ENCODE measurements around the gene PARVA.

The PARVA gene

DNA sequence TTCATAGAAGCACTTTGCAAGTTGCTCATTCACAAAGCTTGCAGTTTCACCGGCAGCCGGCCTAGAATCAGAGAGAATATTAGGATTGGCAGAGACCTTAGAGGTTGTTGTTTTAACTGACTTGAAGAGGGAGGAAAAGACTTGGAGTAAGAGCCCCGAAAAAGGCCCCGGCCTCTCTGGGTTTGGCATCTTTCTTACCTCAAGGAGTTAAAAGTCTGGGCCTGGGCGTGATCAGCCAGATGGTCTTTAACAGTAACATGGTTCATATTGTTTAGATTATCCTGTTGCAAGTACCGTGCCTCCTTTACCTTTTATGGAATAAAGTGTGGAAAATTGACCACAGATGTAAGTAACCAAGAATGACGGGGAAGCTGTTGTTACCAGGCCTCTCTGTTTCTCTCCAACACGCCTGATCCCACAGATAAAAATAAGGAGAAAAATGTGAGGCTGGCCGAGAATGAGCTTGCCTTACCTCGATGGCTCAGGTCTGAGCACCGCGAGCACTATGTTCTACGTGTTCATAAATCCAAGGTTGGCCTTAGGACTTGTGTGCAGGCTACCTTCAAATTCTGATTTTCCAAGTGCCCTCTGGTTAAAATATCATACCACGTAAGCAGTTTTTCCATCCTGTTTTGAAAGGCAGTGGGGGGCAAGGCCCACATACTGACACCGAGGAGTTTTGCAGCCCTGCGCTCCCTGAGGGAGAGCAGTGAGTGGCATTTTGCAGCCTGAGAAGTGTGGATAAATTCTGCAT is 56.4 kb downstream of the PARVA start:
- DNase-seq, result no peak

DNA sequence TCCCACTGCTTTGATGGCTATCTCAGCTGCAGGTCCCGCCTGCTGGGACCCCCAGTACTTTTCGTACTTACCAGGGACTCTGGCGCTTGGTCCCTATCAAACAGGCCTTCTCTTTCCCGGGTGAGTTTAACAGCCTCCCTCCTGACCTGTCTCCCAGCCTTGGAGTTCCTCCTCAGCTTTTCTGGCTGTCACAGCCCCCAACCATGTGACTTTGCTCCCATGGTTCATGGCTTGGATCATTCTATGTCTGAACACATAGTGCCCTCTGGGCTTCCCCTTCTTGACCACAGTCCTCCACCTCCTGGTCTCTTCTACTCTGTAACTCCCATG is 56.9 kb downstream of the PARVA start:
- no peak for DNase-seq

- DNase-seq, result no peak
Observed at GRCh38 chr11:12435264-12435663, 57.9 kb downstream of the PARVA start.

DNA sequence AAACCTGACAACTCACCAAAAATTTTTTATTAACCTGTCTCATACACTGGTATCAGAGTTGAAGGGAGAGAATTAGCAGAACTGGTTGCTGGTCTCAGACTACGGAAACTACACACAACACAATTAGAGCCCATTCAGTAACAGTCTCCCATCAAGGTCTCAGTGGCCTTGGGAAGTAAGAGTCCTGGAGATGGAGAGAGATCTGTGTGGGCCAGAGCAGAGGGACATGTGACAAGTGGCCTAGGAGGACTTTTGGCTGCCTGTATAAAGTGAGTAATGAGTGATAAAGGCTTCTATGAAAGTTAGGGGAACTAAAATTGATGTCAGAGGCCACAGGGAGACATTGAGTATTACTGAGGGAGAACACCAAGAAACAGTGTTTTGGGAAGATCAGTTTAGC is 58.9 kb downstream of the PARVA start:
- no peak for DNase-seq

GRCh38 chr11:12438291-12438690 is 60.9 kb downstream of the PARVA start:
- no peak for DNase-seq

DNA sequence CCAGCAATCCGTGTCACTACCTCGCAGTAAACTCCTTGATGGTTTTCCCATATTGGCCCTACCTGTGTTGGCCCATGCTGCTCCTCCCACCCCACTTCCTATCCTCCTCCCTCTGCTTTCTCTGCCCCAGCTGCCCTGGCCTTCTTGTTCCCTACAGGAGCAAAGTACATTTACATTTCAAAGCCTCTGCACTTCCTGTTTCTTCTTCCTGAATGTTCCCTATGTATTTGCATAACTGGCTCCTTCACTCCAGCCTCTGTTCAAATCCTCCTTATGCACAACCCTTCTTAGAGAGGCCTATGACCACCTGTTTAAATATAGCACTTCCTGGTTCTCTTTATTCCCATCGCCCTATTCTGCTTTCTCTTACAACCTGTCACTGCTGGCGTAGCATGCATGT is 62.2 kb downstream of the PARVA start:
- no peak for DNase-seq

DNA sequence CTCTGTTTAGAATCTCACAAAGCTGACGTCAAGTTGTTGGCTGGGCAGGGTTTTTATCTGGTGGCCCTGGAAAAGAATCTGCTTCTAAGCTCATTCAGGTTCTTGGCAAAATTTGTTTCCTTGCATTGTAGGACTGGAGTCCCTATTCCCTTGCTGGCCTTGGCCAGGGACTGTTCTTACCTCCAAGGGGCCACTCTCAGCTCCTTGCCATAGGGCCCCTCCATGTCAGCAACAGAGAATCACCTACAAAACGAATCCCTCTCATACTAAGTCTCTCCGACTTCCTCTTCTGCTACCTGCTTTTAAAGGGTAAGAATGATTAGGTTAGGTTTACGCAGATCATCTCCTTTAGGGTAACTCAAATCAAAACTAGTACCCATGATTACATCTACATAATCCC is 63.2 kb downstream of the PARVA start:
- no peak for DNase-seq

DNA sequence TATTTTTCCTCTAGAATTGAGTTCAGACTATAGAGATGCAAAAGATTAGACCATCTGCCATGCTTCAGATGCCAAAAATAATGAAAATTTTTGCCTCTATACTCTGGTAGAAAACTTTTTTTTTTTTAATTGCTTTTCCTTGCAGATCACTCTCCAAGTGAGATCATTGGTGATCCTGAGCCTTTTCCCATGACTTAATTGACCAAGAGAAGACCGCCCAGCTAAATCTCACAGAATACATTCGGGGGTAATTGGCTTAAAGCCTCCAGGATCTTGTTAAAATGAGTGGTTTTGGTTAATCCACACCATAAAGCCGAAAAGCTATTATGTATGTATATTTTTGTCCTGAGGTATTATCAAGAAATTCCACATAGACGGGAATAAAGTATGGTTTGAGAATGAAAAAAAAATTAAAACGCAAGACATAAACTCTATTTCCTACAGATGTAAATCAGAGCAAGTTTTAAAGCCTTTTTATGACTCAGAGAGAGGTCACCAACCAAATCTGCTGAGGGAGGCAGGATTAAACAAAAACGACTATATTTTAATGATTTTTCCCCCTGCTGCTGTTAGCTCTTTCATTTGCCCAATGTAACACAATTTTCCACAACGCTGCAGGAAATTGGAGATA is 64.0 kb downstream of the PARVA start:
- DNase-seq, result no peak

DNA sequence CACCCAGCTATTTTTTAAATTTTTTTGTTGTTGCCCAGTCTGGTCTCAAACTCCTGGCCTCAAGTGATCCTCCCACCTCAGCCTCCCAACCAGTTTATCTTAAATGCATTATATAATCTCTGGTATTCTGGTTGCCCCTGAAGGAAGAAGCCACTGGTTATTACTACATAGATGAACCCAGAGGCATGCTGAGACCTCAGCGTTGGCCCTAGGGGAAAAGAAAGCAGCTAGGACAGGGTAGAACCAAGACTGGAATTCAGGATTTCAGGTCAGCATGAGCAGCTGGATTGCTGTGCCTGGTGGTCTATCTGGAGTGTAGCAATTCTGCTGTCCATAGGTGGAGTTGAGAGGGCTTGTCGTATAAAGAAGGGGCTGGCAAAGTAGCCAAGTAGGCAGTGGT is 67.2 kb downstream of the PARVA start:
- DNase-seq, result no peak

GRCh38 chr11:12445001-12445400 is 67.6 kb downstream of the PARVA start:
- DNase-seq, result no peak

DNA sequence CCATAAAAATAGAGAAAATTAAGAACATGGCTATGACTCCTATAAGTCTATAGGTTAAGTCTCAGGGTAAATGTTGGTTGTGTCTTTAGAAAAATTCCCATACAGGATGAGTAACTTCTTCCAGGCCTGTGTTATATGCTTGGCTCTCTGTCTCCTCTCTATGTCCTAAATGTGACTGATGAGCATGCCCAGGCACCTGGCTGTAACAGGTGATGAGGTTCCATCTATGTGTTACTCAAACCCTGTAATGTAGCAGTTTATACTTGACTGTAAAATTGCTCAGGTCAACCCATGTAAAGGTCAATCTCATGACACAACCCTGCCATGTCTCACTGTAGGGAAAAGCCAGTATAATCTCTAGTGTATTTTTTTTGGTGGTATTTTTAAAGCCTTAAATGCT is 69.5 kb downstream of the PARVA start:
- no peak for DNase-seq

- DNase-seq, result no peak
Observed at GRCh38 chr11:12448131-12448939, 71.0 kb downstream of the PARVA start.

- no peak for DNase-seq
Observed at GRCh38 chr11:12449961-12450715, 72.8 kb downstream of the PARVA start.

GRCh38 chr11:12451179-12451814 is 73.9 kb downstream of the PARVA start:
- no peak for DNase-seq

- DNase-seq, result no peak
Observed at GRCh38 chr11:12453243-12453642, 75.9 kb downstream of the PARVA start.

- no peak for DNase-seq
Observed at GRCh38 chr11:12454782-12455181, 77.4 kb downstream of the PARVA start.

DNA sequence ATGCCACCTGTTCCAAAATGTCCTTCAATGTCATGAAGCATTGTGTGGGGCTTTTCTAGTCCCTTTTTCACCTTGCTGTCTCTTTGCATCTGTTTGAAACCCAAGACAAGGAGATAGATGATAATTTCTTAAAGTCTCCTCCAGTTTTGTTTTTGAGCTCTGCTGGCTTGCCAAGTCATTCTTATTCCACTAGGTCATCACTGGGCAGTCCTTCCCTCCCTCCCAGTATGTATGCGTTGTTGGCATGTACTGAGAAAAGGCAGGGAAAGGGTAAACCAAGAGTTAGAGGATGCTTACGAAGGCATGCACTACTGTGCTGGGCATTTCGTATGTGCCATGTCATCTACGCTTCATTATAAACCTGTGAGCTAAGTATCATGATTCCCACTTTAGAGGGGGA is 78.6 kb downstream of the PARVA start:
- DNase-seq, result no peak

GRCh38 chr11:12456651-12457579 is 79.5 kb downstream of the PARVA start:
- no peak for DNase-seq

DNA sequence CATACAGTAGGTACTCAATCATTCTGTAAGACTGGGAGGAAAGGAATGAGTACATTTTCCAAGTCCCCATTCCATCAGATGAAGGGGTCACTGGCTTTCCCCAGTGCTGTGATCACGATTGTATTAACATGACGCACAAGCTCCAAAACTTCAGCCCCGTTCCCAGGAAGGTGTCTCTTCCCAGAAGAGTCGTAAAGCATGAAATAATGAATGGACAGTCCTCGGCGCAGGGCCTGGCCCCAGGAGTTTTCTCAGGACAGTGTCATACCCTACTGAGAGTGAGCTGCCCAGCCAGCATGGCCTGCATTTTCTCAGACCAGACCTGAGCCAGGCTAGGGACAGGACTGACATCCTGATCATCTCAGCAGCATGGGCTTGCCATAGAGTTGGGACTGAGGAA is 80.7 kb downstream of the PARVA start:
- DNase-seq, result no peak

GRCh38 chr11:12459374-12459773 is 82.0 kb downstream of the PARVA start:
- no peak for DNase-seq

- DNase-seq, result no peak
Observed at GRCh38 chr11:12459865-12460444, 82.6 kb downstream of the PARVA start.
